GM12878 (cell line): ENCODE measurements around the gene SOX10.
"Not testable (repeated sequence)": the region's sequence is repeated elsewhere in the genome, so short reads cannot be mapped to it uniquely, and the experiment has no call there.

ENCODE experiments used
- CTCF ChIP-seq, 3 experiments: IDR thresholded peaks in 2 of 3; conservative IDR thresholded peaks in 1 of 3; 2 replicates each; pipeline ENCODE4 v1.5.1; 2011; ENCODE audit warnings: low read depth in 3 of 3, low read length in 3 of 3, mild to moderate bottlenecking in 3 of 3, control low read depth in 2 of 3, moderate library complexity in 2 of 3, inconsistent platforms in 1 of 3, mixed read lengths in 1 of 3; ENCODE audit not compliant: control insufficient read depth in 2 of 3, insufficient read depth in 1 of 3; ENCODE audit errors: extremely low read depth in 1 of 3
- E2F4 ChIP-seq: IDR thresholded peaks from 2 replicates; pipeline ENCODE4 v1.6.1; 2012; ENCODE audit warnings: low read depth, low read length, improper control_type of control experiment
- EP300 ChIP-seq, 2 experiments: fragments of 150-350 bp in 1 of 2; IDR thresholded peaks; 2 replicates each; pipeline ENCODE4 v1.6.1; 2011 to 2012; ENCODE audit warnings: low read depth in 2 of 2, low read length in 2 of 2, borderline replicate concordance in 1 of 2, improper control_type of control experiment in 1 of 2, inconsistent platforms in 1 of 2; ENCODE audit not compliant: control insufficient read depth in 1 of 2
- HDAC6 ChIP-seq: fragments of 200-600 bp; sonication (generic); IDR thresholded peaks from one replicate; pipeline ENCODE4 v1.8.0; 2017; ENCODE audit warnings: antibody characterized with exemption; ENCODE audit not compliant: unreplicated experiment
- KAT2A ChIP-seq: conservative IDR thresholded peaks from 2 replicates; pipeline ENCODE4 v1.6.1; 2011; ENCODE audit warnings: low read depth, low read length; ENCODE audit not compliant: control insufficient read depth
- MXI1 ChIP-seq: fragments of 150-350 bp; IDR thresholded peaks from 2 replicates; pipeline ENCODE4 v1.6.1; 2011; ENCODE audit warnings: low read depth, mild to moderate bottlenecking, inconsistent platforms, low read length, improper control_type of control experiment
- NFIC ChIP-seq: IDR thresholded peaks from 2 replicates; pipeline ENCODE4 v1.6.1; 2012; ENCODE audit warnings: low read depth, mild to moderate bottlenecking, inconsistent platforms, low read length, moderate library complexity
- POLR2A ChIP-seq: IDR thresholded peaks from 2 replicates; pipeline ENCODE4 v1.6.1; 2011; ENCODE audit warnings: low read depth, mild to moderate bottlenecking, low read length
- REST ChIP-seq: IDR thresholded peaks from 2 replicates; pipeline ENCODE4 v1.6.1; 2012; ENCODE audit warnings: mild to moderate bottlenecking, low read depth, low read length
- TCF7 ChIP-seq: IDR thresholded peaks from 2 replicates; pipeline ENCODE4 v1.6.1; 2014; ENCODE audit warnings: antibody characterized with exemption, borderline replicate concordance
- TF ChIP-seq, protein P1 (sequence below): fragments of 450-650 bp; IDR thresholded peaks from 2 replicates; pipeline ENCODE4 v1.6.1; 2016; ENCODE audit warnings: mild to moderate bottlenecking
- TF ChIP-seq, protein P2 (sequence below): IDR thresholded peaks from 2 replicates; pipeline ENCODE4 v1.6.1; 2011; ENCODE audit warnings: low read depth, low read length, improper control_type of control experiment, borderline replicate concordance

- TF ChIP-seq TCF7; CTCF (IDR thresholded peaks at IDR 0.05 in 2 of 3, conservative IDR thresholded peaks at IDR 0.05 in 1 of 3; ENCODE audit: control insufficient read depth in 2 of 3, extremely low read depth in 1 of 3, insufficient read depth in 1 of 3, low read depth in 3 of 3, low read length in 3 of 3); MXI1; HDAC6; POLR2A; E2F4; NFIC; REST; KAT2A; EP300 (IDR thresholded peaks at IDR 0.05; ENCODE audit: borderline replicate concordance in 1 of 2, control insufficient read depth in 1 of 2, low read depth in 2 of 2, low read length in 2 of 2): not testable (repeated sequence)
- TF ChIP-seq, protein P1, sequence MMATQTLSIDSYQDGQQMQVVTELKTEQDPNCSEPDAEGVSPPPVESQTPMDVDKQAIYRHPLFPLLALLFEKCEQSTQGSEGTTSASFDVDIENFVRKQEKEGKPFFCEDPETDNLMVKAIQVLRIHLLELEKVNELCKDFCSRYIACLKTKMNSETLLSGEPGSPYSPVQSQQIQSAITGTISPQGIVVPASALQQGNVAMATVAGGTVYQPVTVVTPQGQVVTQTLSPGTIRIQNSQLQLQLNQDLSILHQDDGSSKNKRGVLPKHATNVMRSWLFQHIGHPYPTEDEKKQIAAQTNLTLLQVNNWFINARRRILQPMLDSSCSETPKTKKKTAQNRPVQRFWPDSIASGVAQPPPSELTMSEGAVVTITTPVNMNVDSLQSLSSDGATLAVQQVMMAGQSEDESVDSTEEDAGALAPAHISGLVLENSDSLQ = not testable (repeated sequence)
- TF ChIP-seq, protein P2, sequence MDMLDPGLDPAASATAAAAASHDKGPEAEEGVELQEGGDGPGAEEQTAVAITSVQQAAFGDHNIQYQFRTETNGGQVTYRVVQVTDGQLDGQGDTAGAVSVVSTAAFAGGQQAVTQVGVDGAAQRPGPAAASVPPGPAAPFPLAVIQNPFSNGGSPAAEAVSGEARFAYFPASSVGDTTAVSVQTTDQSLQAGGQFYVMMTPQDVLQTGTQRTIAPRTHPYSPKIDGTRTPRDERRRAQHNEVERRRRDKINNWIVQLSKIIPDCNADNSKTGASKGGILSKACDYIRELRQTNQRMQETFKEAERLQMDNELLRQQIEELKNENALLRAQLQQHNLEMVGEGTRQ = not testable (repeated sequence)
These were observed 8.3 kb downstream of the SOX10 start for GRCh38 chr22:37976022-37976421.
